GM12878 (cell line): Measurements from ENCODE around the gene GRB10. TPM values are rescaled to one million over a fixed set of nuclear protein-coding genes. Genes with fewer than 3 reads are reported as not detected.

Source experiments
- ATAC-seq: fragments of 200-7000 bp; cut with Tn5 transposase; 3 replicates; pipeline ENCODE4 v1.9.1; 2020; ENCODE audit warnings: mild to moderate bottlenecking, moderate library complexity
- BruUV-seq: library from RNA; stranded (reverse); fragments of 400-500 nt; replicated peaks from 2 replicates; lab custom pipeline; 2021; lab: Mats Ljungman, UMichigan
- CTCF ChIA-PET: fragments of 300-600 bp; sonication (Branson Sonifier 250); formaldehyde crosslinking; extraction: SDS; loops from one replicate; lab custom pipeline; 2021; ENCODE audit warnings: inconsistent platforms; lab: Yijun Ruan, JAX
- POLR2A ChIA-PET: fragments of 350-600 bp; formaldehyde crosslinking; extraction: SDS; loops from one replicate; lab custom pipeline; 2021; ENCODE audit warnings: inconsistent platforms; lab: Charles Lee
- RAD21 ChIA-PET: fragments of 300-600 bp; sonication (Branson Sonifier 250); formaldehyde crosslinking; loops from one replicate; lab custom pipeline; 2023; ENCODE audit warnings: antibody characterized with exemption; ENCODE audit not compliant: unreplicated experiment; lab: Charles Lee
- SMC1A ChIA-PET: fragments of 300-600 bp; sonication (Branson Sonifier 250); formaldehyde crosslinking; loops from one replicate; lab custom pipeline; 2023; ENCODE audit not compliant: unreplicated experiment, uncharacterized antibody; lab: Charles Lee
- DNase-seq: peaks from one replicate; pipeline ENCODE4 v3.0.0-alpha.2; 2011; ENCODE audit warnings: low read depth, low spot score
- FAIRE-seq: peaks from 3 replicates; lab custom pipeline; 2011; peaks lifted over from hg19 to GRCh38; lab: Jason Lieb, UNC
- H2AFZ ChIP-seq: 2 replicates; pipeline ENCODE4 v1.6.0; 2011; ENCODE audit warnings: low read depth, low read length, control low read depth; ENCODE audit not compliant: control insufficient read depth
- H3K27ac ChIP-seq: 2 replicates; pipeline ENCODE4 v1.5.1; 2011; ENCODE audit warnings: control low read depth; ENCODE audit not compliant: control insufficient read depth, insufficient read depth
- H3K27me3 ChIP-seq, 2 experiments: replicated peaks in 1 of 2; 2 replicates each; pipeline versions ENCODE4 v1.6.0 to v1.6.1; 2011; ENCODE audit warnings: low read length in 1 of 2; ENCODE audit not compliant: control insufficient read depth in 2 of 2, insufficient read depth in 2 of 2
- H3K36me3 ChIP-seq, 2 experiments: 2 replicates each; pipeline ENCODE4 v1.5.1; 2011; ENCODE audit warnings: low read length in 1 of 2; ENCODE audit not compliant: control insufficient read depth in 2 of 2, insufficient read depth in 2 of 2
- H3K4me1 ChIP-seq: 2 replicates; pipeline ENCODE4 v1.6.1; 2011; ENCODE audit warnings: mild to moderate bottlenecking, low read length, moderate library complexity, mixed read lengths; ENCODE audit not compliant: control insufficient read depth, insufficient read depth
- H3K4me2 ChIP-seq: 2 replicates; pipeline ENCODE4 v1.6.0; 2011; ENCODE audit warnings: control low read depth; ENCODE audit not compliant: control insufficient read depth, insufficient read depth
- H3K4me3 ChIP-seq: fragments of 200-600 bp; sonication (generic); 2 replicates; pipeline ENCODE4 v1.5.1; 2016
- H3K79me2 ChIP-seq: 2 replicates; pipeline ENCODE4 v1.6.0; 2011; ENCODE audit warnings: low read length; ENCODE audit not compliant: control insufficient read depth, insufficient read depth
- H3K9ac ChIP-seq: 2 replicates; pipeline ENCODE4 v1.8.0; 2011; ENCODE audit warnings: low read length, control low read depth, mixed read lengths; ENCODE audit not compliant: control insufficient read depth, insufficient read depth
- H3K9me3 ChIP-seq: replicated peaks from 3 replicates; pipeline ENCODE4 v1.5.1; 2011; ENCODE audit warnings: mild to moderate bottlenecking, low read length; ENCODE audit not compliant: control insufficient read depth, insufficient read depth
- H4K20me1 ChIP-seq: 2 replicates; pipeline ENCODE4 v1.6.0; 2011; ENCODE audit not compliant: control insufficient read depth, insufficient read depth
- BACH1 ChIP-seq: fragments of 450-650 bp; IDR thresholded peaks from 2 replicates; pipeline ENCODE4 v1.6.1; 2017; ENCODE audit warnings: mild to moderate bottlenecking, borderline replicate concordance
- EZH2 ChIP-seq: IDR thresholded peaks from 2 replicates; pipeline ENCODE4 v1.6.1; 2012; ENCODE audit warnings: low read depth, mild to moderate bottlenecking, control low read depth, inconsistent platforms, low read length, borderline replicate concordance; ENCODE audit not compliant: control insufficient read depth
- GABPA ChIP-seq: IDR thresholded peaks from 2 replicates; pipeline ENCODE4 v1.6.1; 2014; ENCODE audit warnings: antibody characterized with exemption, low read depth, mild to moderate bottlenecking, inconsistent platforms
- HCFC1 ChIP-seq: fragments of 150-350 bp; IDR thresholded peaks from 2 replicates; pipeline ENCODE4 v1.6.1; 2014; ENCODE audit warnings: low read length
- IRF4 ChIP-seq: IDR thresholded peaks from 2 replicates; pipeline ENCODE4 v1.6.1; 2011; ENCODE audit warnings: low read depth, low read length
- JUNB ChIP-seq: IDR thresholded peaks from 2 replicates; pipeline ENCODE4 v1.6.1; 2016; ENCODE audit warnings: antibody characterized with exemption, mild to moderate bottlenecking
- MEF2B ChIP-seq: fragments of 450-650 bp; IDR thresholded peaks from 2 replicates; pipeline ENCODE4 v1.6.1; 2018; ENCODE audit warnings: mild to moderate bottlenecking, moderate library complexity; ENCODE audit not compliant: partially characterized antibody, poor library complexity, severe bottlenecking
- MTA3 ChIP-seq: IDR thresholded peaks from 2 replicates; pipeline ENCODE4 v1.6.1; 2012; ENCODE audit warnings: low read length, inconsistent platforms, borderline replicate concordance
- MXI1 ChIP-seq: fragments of 150-350 bp; IDR thresholded peaks from 2 replicates; pipeline ENCODE4 v1.6.1; 2011; ENCODE audit warnings: low read depth, mild to moderate bottlenecking, inconsistent platforms, low read length, improper control_type of control experiment
- NFYB ChIP-seq: IDR thresholded peaks from 2 replicates; pipeline ENCODE4 v1.6.1; 2011; ENCODE audit warnings: low read depth, mild to moderate bottlenecking, low read length, improper control_type of control experiment, moderate library complexity; ENCODE audit not compliant: insufficient read depth
- NRF1 ChIP-seq: conservative IDR thresholded peaks from 2 replicates; pipeline ENCODE4 v1.6.1; 2011; ENCODE audit warnings: mild to moderate bottlenecking, low read depth, low read length, improper control_type of control experiment
- RB1 ChIP-seq: fragments of 450-650 bp; formaldehyde crosslinking; IDR thresholded peaks from 2 replicates; pipeline ENCODE4 v1.6.1; 2017; ENCODE audit warnings: mild to moderate bottlenecking, borderline replicate concordance
- RUNX3 ChIP-seq: IDR thresholded peaks from 2 replicates; pipeline ENCODE4 v1.6.1; 2012; ENCODE audit warnings: low read length, inconsistent platforms
- ZNF24 ChIP-seq: fragments of 450-650 bp; IDR thresholded peaks from 2 replicates; pipeline ENCODE4 v1.6.1; 2017; ENCODE audit warnings: antibody characterized with exemption, mild to moderate bottlenecking
- ZSCAN29 ChIP-seq: fragments of 450-650 bp; IDR thresholded peaks from 2 replicates; pipeline ENCODE4 v1.6.1; 2017; ENCODE audit warnings: mild to moderate bottlenecking, moderate library complexity
- ZZZ3 ChIP-seq: IDR thresholded peaks from 2 replicates; pipeline ENCODE4 v1.6.1; 2011; ENCODE audit warnings: low read depth; ENCODE audit not compliant: control insufficient read depth, insufficient read length
- WGBS: methylation state at CpG from one replicate; pipeline ENCODE4 v1.1.6; 2016; ENCODE audit warnings: low lambda C conversion rate; ENCODE audit not compliant: insufficient replicate concordance, insufficient coverage; ENCODE audit errors: missing lambda C conversion rate; 5-methylcytosine and 5-hydroxymethylcytosine counted together
- in situ Hi-C: fragments of 300-500 bp; cut with MboI; formaldehyde crosslinking; loops from 9 replicates; pipeline ENCODE4 v1.14.3; 2018; ENCODE audit warnings: mixed read lengths
- intact Hi-C: fragments of 100-400 bp; cut with micrococcal nuclease; formaldehyde crosslinking; loops from one replicate; pipeline ENCODE4 v1.14.2; 2022; ENCODE audit not compliant: unreplicated experiment
- polyA plus RNA-seq, 11 experiments: library from polyadenylated mRNA; depleted of rRNA in 4 of 11; unstranded in 6 of 11; stranded (reverse) in 5 of 11; fragments of >200 nt; fragmentation: Nextera tagmentation in 4 of 11; fragmentation: Illumina TruSeq in 1 of 11; extraction: Ambion mirVana in 4 of 11; extraction: Trizol in 1 of 11; gene quantifications; 1 replicate in 1 of 11; 2 replicates in 10 of 11; pipeline versions ENCODE4 v1.2.1 to v1.2.3, GENCODE V29; 2011 to 2016; ENCODE audit warnings: inconsistent platforms in 2 of 11, missing spikeins in 2 of 11, low read depth in 1 of 11
- total RNA-seq, 4 experiments: library from RNA; depleted of rRNA in 3 of 4; stranded (reverse); fragments of >200 nt in 3 of 4; fragmentation: Illumina TruSeq in 1 of 4; extraction: Trizol in 1 of 4; gene quantifications; 2 replicates each; pipeline versions ENCODE4 v1.2.1 to v1.2.3, GENCODE V29; 2013 to 2021
- TF ChIP-seq, protein P1 (sequence below): fragments of 450-650 bp; IDR thresholded peaks from 2 replicates; pipeline ENCODE4 v1.6.1; 2017; ENCODE audit warnings: low read depth, mild to moderate bottlenecking, moderate library complexity
- TF ChIP-seq, protein P2 (sequence below): IDR thresholded peaks from 2 replicates; pipeline ENCODE4 v1.6.1; 2011; ENCODE audit warnings: low read depth, mild to moderate bottlenecking, low read length, moderate library complexity, borderline replicate concordance; ENCODE audit errors: extremely low read depth
- TF ChIP-seq, protein P3 (sequence below): IDR thresholded peaks from 2 replicates; pipeline ENCODE4 v1.6.1; 2011; ENCODE audit warnings: low read depth, low read length, improper control_type of control experiment, borderline replicate concordance

Gene GRB10
- total and polyA plus RNA-seq, 10 of the 15 experiments (the other 5 are each of a cell fraction or from before 2014, with no cell fraction given), result 0.04 to 0.33 TPM; not detected in 8

DNA sequence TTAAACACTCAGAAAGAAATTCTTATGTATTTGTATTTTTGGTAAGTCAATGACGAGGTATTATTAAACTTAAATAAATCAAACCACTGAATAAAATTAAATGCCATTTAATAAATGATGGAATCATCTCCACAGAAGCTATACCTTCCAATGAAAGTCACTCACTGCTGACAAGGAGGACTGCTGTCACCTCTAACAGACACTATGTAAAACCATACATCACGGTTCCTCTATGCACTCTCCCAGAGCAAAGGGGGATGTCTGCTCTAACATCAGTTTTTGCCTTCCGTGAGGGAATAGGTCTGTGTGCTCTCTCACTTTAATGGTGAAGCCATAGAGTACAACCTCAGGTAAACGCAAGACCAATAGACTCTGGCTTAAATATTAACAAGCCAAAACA, 117.8 kb downstream of the GRB10 start (continued):
- TF ChIP-seq, protein P1, sequence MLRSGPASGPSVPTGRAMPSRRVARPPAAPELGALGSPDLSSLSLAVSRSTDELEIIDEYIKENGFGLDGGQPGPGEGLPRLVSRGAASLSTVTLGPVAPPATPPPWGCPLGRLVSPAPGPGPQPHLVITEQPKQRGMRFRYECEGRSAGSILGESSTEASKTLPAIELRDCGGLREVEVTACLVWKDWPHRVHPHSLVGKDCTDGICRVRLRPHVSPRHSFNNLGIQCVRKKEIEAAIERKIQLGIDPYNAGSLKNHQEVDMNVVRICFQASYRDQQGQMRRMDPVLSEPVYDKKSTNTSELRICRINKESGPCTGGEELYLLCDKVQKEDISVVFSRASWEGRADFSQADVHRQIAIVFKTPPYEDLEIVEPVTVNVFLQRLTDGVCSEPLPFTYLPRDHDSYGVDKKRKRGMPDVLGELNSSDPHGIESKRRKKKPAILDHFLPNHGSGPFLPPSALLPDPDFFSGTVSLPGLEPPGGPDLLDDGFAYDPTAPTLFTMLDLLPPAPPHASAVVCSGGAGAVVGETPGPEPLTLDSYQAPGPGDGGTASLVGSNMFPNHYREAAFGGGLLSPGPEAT, result no peak
- TF ChIP-seq, protein P2, sequence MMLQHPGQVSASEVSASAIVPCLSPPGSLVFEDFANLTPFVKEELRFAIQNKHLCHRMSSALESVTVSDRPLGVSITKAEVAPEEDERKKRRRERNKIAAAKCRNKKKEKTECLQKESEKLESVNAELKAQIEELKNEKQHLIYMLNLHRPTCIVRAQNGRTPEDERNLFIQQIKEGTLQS, result no peak

DNA sequence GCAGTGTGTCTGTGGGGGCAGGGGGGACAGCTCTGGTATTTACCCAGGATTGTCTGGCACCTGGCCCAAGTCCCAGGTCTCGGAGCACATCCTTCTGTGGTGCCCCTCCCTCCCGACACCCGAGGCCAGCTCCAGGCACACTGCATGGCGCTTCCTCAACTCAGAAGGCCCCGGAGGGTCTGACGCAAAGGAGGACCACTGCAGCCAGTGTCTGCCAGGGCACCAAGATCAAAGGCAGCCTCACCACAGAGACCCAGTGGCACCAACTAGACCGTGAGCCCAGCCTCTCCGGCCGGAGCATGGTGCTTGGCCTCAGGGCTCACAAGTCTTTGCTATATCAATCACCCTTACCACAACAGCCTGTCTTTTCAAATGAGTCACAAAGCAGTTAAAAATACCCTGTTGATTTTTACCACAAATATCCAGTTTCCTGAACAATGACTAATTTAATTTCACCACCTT, 118.2 kb downstream of the GRB10 start:
- H3K79me2 ChIP-seq, result no peaks in the 10 kb centered on the region
- no peak overlapping the region; the same call in 1 of the 2 replicates for H3K27ac ChIP-seq
- no peaks in the 10 kb centered on the region for H4K20me1 ChIP-seq
- DNase-seq, result no peak
- H3K27me3 ChIP-seq, result peaks cover 0 to 3% of the 10 kb centered on the region in 2 experiments; a peak in 3 of 4 replicates
- SMC1A ChIA-PET, result interaction anchor here (1.1 kb wide), 1 partner anchor 1049 kb away, joined by 3 read pairs; no protein-coding TSS in a partner anchor
- ATAC-seq, result peak; percentile 84
- H3K9ac ChIP-seq, result no peak overlapping the region
- H3K4me2 ChIP-seq, result peak overlapping the region; percentile 59
- RAD21 ChIA-PET, result no interaction called here
- no TSS peak for BruUV-seq
- H3K4me3 ChIP-seq, result no peak overlapping the region
- no peaks in the 10 kb centered on the region for H3K36me3 ChIP-seq
- H3K9me3 ChIP-seq, result no peaks in the 10 kb centered on the region; the same call in 2 of the 3 replicates
- H2AFZ ChIP-seq, result no peak overlapping the region
- in situ Hi-C loops (no loop called here), intact Hi-C loops (no loop called here)
- POLR2A ChIA-PET, result no interaction called here
- FAIRE-seq, result peak; percentile 47
- peaks cover 42% of the 10 kb centered on the region for H3K4me1 ChIP-seq
- CTCF ChIA-PET, result interaction anchor here (0.6 kb wide), 1 partner anchor 549 kb away, joined by 5 read pairs; no protein-coding TSS in a partner anchor
- 1% methylated on average over 9 of the region's 9 CpGs for WGBS
- no peak for TF ChIP-seq BACH1
- no peak for TF ChIP-seq ZZZ3
- peak; percentile 90 for TF ChIP-seq RUNX3
- TF ChIP-seq ZSCAN29, result no peak
- no peak for TF ChIP-seq NFYB
- peak; percentile 75 for TF ChIP-seq JUNB
- no peak for TF ChIP-seq HCFC1
- TF ChIP-seq, protein P3, sequence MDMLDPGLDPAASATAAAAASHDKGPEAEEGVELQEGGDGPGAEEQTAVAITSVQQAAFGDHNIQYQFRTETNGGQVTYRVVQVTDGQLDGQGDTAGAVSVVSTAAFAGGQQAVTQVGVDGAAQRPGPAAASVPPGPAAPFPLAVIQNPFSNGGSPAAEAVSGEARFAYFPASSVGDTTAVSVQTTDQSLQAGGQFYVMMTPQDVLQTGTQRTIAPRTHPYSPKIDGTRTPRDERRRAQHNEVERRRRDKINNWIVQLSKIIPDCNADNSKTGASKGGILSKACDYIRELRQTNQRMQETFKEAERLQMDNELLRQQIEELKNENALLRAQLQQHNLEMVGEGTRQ, result no peak; the same call in 1 of the 2 replicates
- 0 out of 2 replicates have a peak, but pooled peaks have one; percentile 29 for TF ChIP-seq IRF4
- no peak for TF ChIP-seq MEF2B
- no peak for TF ChIP-seq EZH2
- TF ChIP-seq NRF1, result no peak
- TF ChIP-seq RB1, result no peak
- TF ChIP-seq MXI1, result no peak
- TF ChIP-seq GABPA, result 0 out of 2 replicates have a peak, but pooled peaks have one; percentile 25
- TF ChIP-seq MTA3, result no peak
- TF ChIP-seq ZNF24, result no peak
